Measurements from ENCODE around the gene MYO9B.

MYO9B gene

DNA sequence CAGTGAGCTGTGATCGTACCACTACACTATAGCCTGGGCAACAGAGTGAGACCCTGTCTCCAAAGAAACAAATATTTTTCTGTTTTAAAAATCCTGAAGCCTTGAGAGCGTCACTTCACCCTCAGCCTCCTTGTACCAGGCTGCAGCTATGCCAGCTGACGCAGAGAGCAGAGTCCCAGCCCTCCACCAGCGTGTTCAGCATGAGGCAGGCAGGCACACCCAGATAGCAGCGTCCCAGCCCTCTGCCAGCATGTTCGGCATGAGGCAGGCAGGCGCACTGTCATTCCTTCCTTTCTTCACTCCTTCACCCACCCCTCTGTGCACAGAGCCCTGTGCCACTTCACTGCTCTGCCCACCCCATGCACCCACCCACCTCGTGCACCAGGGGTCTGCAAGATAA, 96.3 kb downstream of the MYO9B start:
- H3K4me2 ChIP-seq (ENCODE audit: low read length): no peak overlapping the region
- H2AFZ ChIP-seq (ENCODE audit: low read depth, low read length): no peak overlapping the region
- H3K36me3 ChIP-seq (replicated peaks; ENCODE audit: low read depth, low read length): peaks cover 50% of the 10 kb centered on the region
- no peak overlapping the region for H3K4me3 ChIP-seq (ENCODE audit: low read length)
- TF ChIP-seq EZH2phosphoT487 (IDR thresholded peaks at IDR 0.05; ENCODE audit: low read depth) (no peak), CTCF (IDR thresholded peaks at IDR 0.05; ENCODE audit: low read depth, low read length) (no peak)
- no peaks in the 10 kb centered on the region for H3K79me2 ChIP-seq (ENCODE audit: low read length)
- no peaks in the 10 kb centered on the region for H3K27me3 ChIP-seq (ENCODE audit: low read depth, low read length)
- no peaks in the 10 kb centered on the region for H3K9me3 ChIP-seq (ENCODE audit: insufficient read depth, low read length)
- peaks cover 16% of the 10 kb centered on the region for H3K4me1 ChIP-seq (ENCODE audit: low read length)
- H3K27ac ChIP-seq (ENCODE audit: low read length): no peak overlapping the region
- H3K9ac ChIP-seq (ENCODE audit: low read length): no peak overlapping the region
- H4K20me1 ChIP-seq (ENCODE audit: insufficient read depth, low read length): no peaks in the 10 kb centered on the region

DNA sequence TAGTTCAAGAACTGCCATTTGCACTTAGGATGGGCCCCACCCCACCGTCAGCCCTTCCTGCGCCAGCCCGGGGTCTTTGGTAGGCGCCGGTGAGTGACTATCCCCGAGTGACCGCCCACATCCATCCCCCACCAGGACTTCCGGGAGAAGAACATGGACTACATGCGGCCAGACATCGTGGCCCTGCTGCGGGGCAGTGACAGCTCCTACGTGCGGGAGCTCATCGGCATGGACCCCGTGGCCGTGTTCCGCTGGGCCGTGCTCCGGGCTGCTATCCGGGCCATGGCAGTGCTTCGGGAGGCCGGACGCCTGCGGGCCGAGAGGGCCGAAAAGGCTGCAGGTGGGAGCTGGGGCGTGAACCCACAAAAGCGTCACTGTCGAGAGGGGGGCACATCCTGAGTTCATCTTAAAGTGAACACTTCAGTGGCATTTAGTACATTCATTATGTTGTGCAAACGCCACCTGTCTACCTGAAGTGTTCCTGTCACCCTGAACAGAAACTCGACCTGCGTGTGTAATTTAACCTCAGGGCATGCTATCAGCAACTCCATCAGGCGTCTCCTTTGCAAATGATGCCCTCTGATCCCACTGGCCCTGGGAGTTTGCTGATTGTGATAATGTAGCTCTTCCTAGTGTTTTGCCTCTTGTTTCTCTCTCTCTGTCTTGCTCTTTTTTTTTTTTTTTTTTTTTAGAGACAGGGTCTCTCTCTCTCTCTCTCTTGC, 97.2 kb downstream of the MYO9B start:
- Histone ChIP-seq H3K79me2 (ENCODE audit: low read length) (no peaks in the 10 kb centered on the region), H3K4me1 (ENCODE audit: low read length) (peaks cover 16% of the 10 kb centered on the region), H3K4me3 (ENCODE audit: low read length) (no peak overlapping the region), H3K27me3 (ENCODE audit: low read depth, low read length) (no peaks in the 10 kb centered on the region), H4K20me1 (ENCODE audit: insufficient read depth, low read length) (no peaks in the 10 kb centered on the region), H3K27ac (ENCODE audit: low read length) (no peak overlapping the region), H3K9me3 (ENCODE audit: insufficient read depth, low read length) (no peaks in the 10 kb centered on the region), H3K4me2 (ENCODE audit: low read length) (no peak overlapping the region), H2AFZ (ENCODE audit: low read depth, low read length) (no peak overlapping the region), H3K9ac (ENCODE audit: low read length) (no peak overlapping the region), H3K36me3 (replicated peaks; ENCODE audit: low read depth, low read length) (peaks cover 48% of the 10 kb centered on the region)
- TF ChIP-seq EZH2phosphoT487 (IDR thresholded peaks at IDR 0.05; ENCODE audit: low read depth): no peak
- TF ChIP-seq CTCF (IDR thresholded peaks at IDR 0.05; ENCODE audit: low read depth, low read length): no peak

DNA sequence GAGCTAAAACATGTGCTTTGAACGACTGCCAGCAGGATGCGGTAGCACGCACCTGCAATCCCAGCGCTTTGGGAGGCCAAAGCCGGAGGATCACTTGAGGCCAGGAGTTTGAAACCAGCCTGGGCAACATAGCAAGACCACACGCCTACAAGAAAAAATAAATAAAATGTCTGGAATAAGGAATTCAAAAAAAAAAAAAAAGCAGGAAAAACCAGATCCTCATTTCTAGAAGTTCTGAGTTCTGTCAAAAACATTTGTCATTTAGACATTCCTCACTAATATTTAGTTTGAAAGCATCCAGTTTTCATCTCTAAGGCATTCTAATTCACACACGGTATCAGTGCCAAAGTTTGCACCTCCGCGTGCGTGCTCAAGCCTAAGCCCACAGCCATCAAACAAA, 102.7 kb downstream of the MYO9B start:
- Histone ChIP-seq H3K4me3 (ENCODE audit: low read length) (no peak overlapping the region), H2AFZ (ENCODE audit: low read depth, low read length) (no peak overlapping the region), H3K27ac (ENCODE audit: low read length) (no peak overlapping the region), H3K9ac (ENCODE audit: low read length) (no peak overlapping the region), H3K4me1 (ENCODE audit: low read length) (peaks cover 4% of the 10 kb centered on the region), H4K20me1 (ENCODE audit: insufficient read depth, low read length) (no peaks in the 10 kb centered on the region), H3K9me3 (ENCODE audit: insufficient read depth, low read length) (no peaks in the 10 kb centered on the region), H3K27me3 (ENCODE audit: low read depth, low read length) (no peaks in the 10 kb centered on the region), H3K79me2 (ENCODE audit: low read length) (no peaks in the 10 kb centered on the region), H3K36me3 (replicated peaks; ENCODE audit: low read depth, low read length) (peaks cover 20% of the 10 kb centered on the region), H3K4me2 (ENCODE audit: low read length) (no peak overlapping the region)
- TF ChIP-seq CTCF (IDR thresholded peaks at IDR 0.05; ENCODE audit: low read depth, low read length) (no peak), EZH2phosphoT487 (IDR thresholded peaks at IDR 0.05; ENCODE audit: low read depth) (no peak)

GRCh38 chr19:17180997-17181702, 105.6 kb downstream of the MYO9B start:
- H3K79me2 ChIP-seq (ENCODE audit: low read length): no peaks in the 10 kb centered on the region
- TF ChIP-seq EZH2phosphoT487 (IDR thresholded peaks at IDR 0.05; ENCODE audit: low read depth) (no peak), CTCF (IDR thresholded peaks at IDR 0.05; ENCODE audit: low read depth, low read length) (no peak)
- H3K4me3 ChIP-seq (ENCODE audit: low read length): no peak overlapping the region
- no peak overlapping the region for H3K9ac ChIP-seq (ENCODE audit: low read length)
- no peak overlapping the region for H2AFZ ChIP-seq (ENCODE audit: low read depth, low read length)
- no peaks in the 10 kb centered on the region for H3K9me3 ChIP-seq (ENCODE audit: insufficient read depth, low read length)
- no peaks in the 10 kb centered on the region for H4K20me1 ChIP-seq (ENCODE audit: insufficient read depth, low read length)
- H3K4me2 ChIP-seq (ENCODE audit: low read length): no peak overlapping the region
- no peaks in the 10 kb centered on the region for H3K27me3 ChIP-seq (ENCODE audit: low read depth, low read length)
- no peak overlapping the region for H3K27ac ChIP-seq (ENCODE audit: low read length)
- H3K4me1 ChIP-seq (ENCODE audit: low read length): peaks cover 16% of the 10 kb centered on the region
- H3K36me3 ChIP-seq (replicated peaks; ENCODE audit: low read depth, low read length): peaks cover 29% of the 10 kb centered on the region

All from OCI-LY3 (cell line).